Measurements from ENCODE around the gene FLOT2.

- TF ChIP-seq CTCF (IDR thresholded peaks at IDR 0.05) (no peak), POLR2AphosphoS5 (IDR thresholded peaks at IDR 0.05; ENCODE audit: low read depth, low read length) (no peak), RFX5 (IDR thresholded peaks at IDR 0.05; ENCODE audit: low read length) (no peak), RAD21 (IDR thresholded peaks at IDR 0.05; ENCODE audit: low read length) (no peak), REST (IDR thresholded peaks at IDR 0.05; ENCODE audit: low read depth, low read length) (no peak)
Observed at GRCh38 chr17:28880572-28880945, 17.0 kb downstream of the FLOT2 start.
